HEK293T (cell line): Measurements from ENCODE around the gene CSTPP1.

Source experiments
- ARNT ChIP-seq: fragments of 450-650 bp; IDR thresholded peaks from 2 replicates; pipeline ENCODE4 v1.6.1; 2017; ENCODE audit warnings: mild to moderate bottlenecking
- FOXA1 ChIP-seq: fragments of 450-650 bp; IDR thresholded peaks from 2 replicates; pipeline ENCODE4 v1.6.1; 2016; ENCODE audit warnings: mild to moderate bottlenecking
- FOXM1 ChIP-seq: fragments of 450-650 bp; IDR thresholded peaks from 2 replicates; pipeline ENCODE4 v1.6.1; 2017; ENCODE audit warnings: mild to moderate bottlenecking, borderline replicate concordance
- HDGF ChIP-seq: fragments of 450-650 bp; IDR thresholded peaks from 2 replicates; pipeline ENCODE4 v1.6.1; 2017; ENCODE audit warnings: antibody characterized with exemption, borderline replicate concordance
- SP1 ChIP-seq: fragments of 450-650 bp; IDR thresholded peaks from 2 replicates; pipeline ENCODE4 v1.6.1; 2017

GRCh38 chr11:47021965-47022364 lies 85.4 kb downstream of the CSTPP1 start:
- TF ChIP-seq ARNT (no peak), FOXM1 (no peak), SP1 (no peak), HDGF (no peak), FOXA1 (no peak)
